Stimulated activated CD8-positive, alpha-beta memory T cell treated with anti-CD3 and anti-CD28 coated beads, Interleukin-7, amount 100 ng/mL, for 4 hours (primary cell): ENCODE data around the gene GPR18.
"Not testable (repeated sequence)": the region's sequence is repeated elsewhere in the genome, so short reads cannot be mapped to it uniquely, and the experiment has no call there.

Source experiments
- DNase-seq, 2 donors: peaks; one replicate each; pipeline ENCODE4 v3.0.0-alpha.2; 2020; ENCODE audit warnings: low read depth in 2 of 2

GPR18 gene

GRCh38 chr13:99266827-99267226, 8.6 kb upstream of the GPR18 start:
- no peak for DNase-seq

- no peak for DNase-seq
Measured at GRCh38 chr13:99265821-99266426, 7.7 kb upstream of the GPR18 start.

- DNase-seq: no peak
Measured at GRCh38 chr13:99265162-99265800, 7.1 kb upstream of the GPR18 start.

GRCh38 chr13:99264051-99264450, 5.9 kb upstream of the GPR18 start:
- no peak for DNase-seq

- DNase-seq: no peak
Measured at GRCh38 chr13:99263126-99263785, 5.1 kb upstream of the GPR18 start.

- no peak for DNase-seq
Measured at GRCh38 chr13:99261059-99261458, 2.9 kb upstream of the GPR18 start.

- no peak for DNase-seq
Measured at GRCh38 chr13:99260216-99260615, 2.0 kb upstream of the GPR18 start.

- DNase-seq: no peak
Measured at GRCh38 chr13:99258946-99259345, 767 bp upstream of the GPR18 start.

GRCh38 chr13:99257291-99257690, 888 bp downstream of the GPR18 start:
- DNase-seq: no peak

- DNase-seq: no peak
Measured at GRCh38 chr13:99256709-99257108, 1.5 kb downstream of the GPR18 start.

GRCh38 chr13:99256283-99256682, 1.9 kb downstream of the GPR18 start:
- no peak for DNase-seq

- DNase-seq: no peak
Measured at GRCh38 chr13:99255271-99255670, 2.9 kb downstream of the GPR18 start.

- no peak for DNase-seq
Measured at GRCh38 chr13:99254830-99255229, 3.3 kb downstream of the GPR18 start.

- no peak for DNase-seq
Measured at GRCh38 chr13:99251921-99252320, 6.3 kb downstream of the GPR18 start.

- no peak for DNase-seq
Measured at GRCh38 chr13:99250982-99251825, 7.0 kb downstream of the GPR18 start.

- DNase-seq: not testable (repeated sequence)
Measured at GRCh38 chr13:99249606-99250005, 8.6 kb downstream of the GPR18 start.

GRCh38 chr13:99249178-99249577, 9.0 kb downstream of the GPR18 start:
- not testable (repeated sequence) for DNase-seq

- no peak for DNase-seq
Measured at GRCh38 chr13:99246100-99246499, 12.1 kb downstream of the GPR18 start.

- DNase-seq: no peak
Measured at GRCh38 chr13:99237981-99238662, 20.1 kb downstream of the GPR18 start.

- no peak for DNase-seq
Measured at GRCh38 chr13:99231721-99232120, 26.5 kb downstream of the GPR18 start.

- no peak for DNase-seq
Measured at GRCh38 chr13:99230991-99231390, 27.2 kb downstream of the GPR18 start.

GRCh38 chr13:99230588-99230987, 27.6 kb downstream of the GPR18 start:
- DNase-seq: not testable (repeated sequence)
